GM23338 (cell line): ENCODE results near the gene TMEM212. TPM values are rescaled to one million over a fixed set of nuclear protein-coding genes. Genes with fewer than 3 reads are reported as not detected.
"Not testable (repeated sequence)": the region's sequence is repeated elsewhere in the genome, so short reads cannot be mapped to it uniquely, and the experiment has no call there.

Experiments used
- ATAC-seq: fragments of 200-7000 bp; cut with Tn5 transposase; 3 replicates; pipeline ENCODE4 v1.9.1; 2020
- DNase-seq: peaks from one replicate; pipeline ENCODE4 v3.0.0-alpha.2; 2015; ENCODE audit warnings: low spot score
- H2AFZ ChIP-seq: fragments of 200-600 bp; sonication (generic); 2 replicates; pipeline ENCODE4 v1.8.0; 2016; ENCODE audit warnings: antibody characterized with exemption, mild to moderate bottlenecking, moderate library complexity
- H3F3A ChIP-seq: fragments of 200-600 bp; sonication (generic); replicated peaks from 2 replicates; pipeline ENCODE4 v1.8.0; 2017; ENCODE audit warnings: antibody characterized with exemption, mixed run types, low read depth
- H3K27ac ChIP-seq: fragments of 200-600 bp; sonication (generic); 2 replicates; pipeline ENCODE4 v1.6.1; 2016; ENCODE audit warnings: low read depth
- H3K27me3 ChIP-seq: fragments of 200-600 bp; sonication (generic); 2 replicates; pipeline ENCODE4 v1.8.0; 2016; ENCODE audit warnings: mild to moderate bottlenecking, mixed run types, moderate library complexity; ENCODE audit not compliant: insufficient read depth
- H3K36me3 ChIP-seq: fragments of 200-600 bp; sonication (generic); 2 replicates; pipeline ENCODE4 v1.8.0; 2016; ENCODE audit warnings: mild to moderate bottlenecking; ENCODE audit not compliant: insufficient read depth
- H3K4me1 ChIP-seq: fragments of 200-600 bp; sonication (generic); 2 replicates; pipeline ENCODE4 v1.8.0; 2016; ENCODE audit warnings: mild to moderate bottlenecking, moderate library complexity; ENCODE audit not compliant: insufficient read depth
- H3K4me2 ChIP-seq: fragments of 200-600 bp; sonication (generic); 2 replicates; pipeline ENCODE4 v1.7.1; 2017; ENCODE audit warnings: mixed run types
- H3K4me3 ChIP-seq: fragments of 200-600 bp; sonication (generic); 2 replicates; pipeline ENCODE4 v1.6.1; 2016; ENCODE audit warnings: mixed run types
- H3K79me2 ChIP-seq: fragments of 200-600 bp; sonication (generic); replicated peaks from 2 replicates; pipeline ENCODE4 v1.8.0; 2017; ENCODE audit warnings: mild to moderate bottlenecking; ENCODE audit not compliant: insufficient read depth
- H3K9me2 ChIP-seq: fragments of 200-600 bp; sonication (generic); 2 replicates; pipeline ENCODE4 v1.8.0; 2017; ENCODE audit not compliant: insufficient read depth
- H4K20me1 ChIP-seq: fragments of 200-600 bp; sonication (generic); replicated peaks from 2 replicates; pipeline ENCODE4 v1.8.0; 2017; ENCODE audit warnings: mild to moderate bottlenecking; ENCODE audit not compliant: insufficient read depth
- H3K27ac Mint-ChIP-seq: 2 replicates; pipeline ENCODE4 v1.8.0; 2020; ENCODE audit warnings: inconsistent platforms, mild to moderate bottlenecking, moderate library complexity, mixed read lengths
- H3K27me3 Mint-ChIP-seq: 3 replicates; pipeline ENCODE4 v1.8.0; 2022; ENCODE audit warnings: low read depth, mild to moderate bottlenecking, moderate library complexity, mixed read lengths, inconsistent platforms; ENCODE audit not compliant: insufficient read depth, poor library complexity
- H3K36me3 Mint-ChIP-seq: 3 replicates; pipeline ENCODE4 v1.8.0; 2021; ENCODE audit warnings: low read depth, mild to moderate bottlenecking, inconsistent platforms, moderate library complexity, mixed read lengths
- H3K4me1 Mint-ChIP-seq: 3 replicates; pipeline ENCODE4 v1.8.0; 2020; ENCODE audit warnings: mild to moderate bottlenecking, inconsistent platforms, mixed read lengths
- H3K4me3 Mint-ChIP-seq: 3 replicates; pipeline ENCODE4 v1.8.0; 2021; ENCODE audit warnings: moderate library complexity, mild to moderate bottlenecking, inconsistent platforms, mixed read lengths
- H3K9me3 Mint-ChIP-seq: 3 replicates; pipeline ENCODE4 v1.8.0; 2020; ENCODE audit warnings: moderate library complexity, mild to moderate bottlenecking, inconsistent platforms, mixed read lengths
- CREB1 ChIP-seq: fragments of 250-450 bp; sonication (Bioruptor Pico); IDR thresholded peaks from 2 replicates; pipeline ENCODE4 v1.5.0; 2020; ENCODE audit warnings: low read depth, mild to moderate bottlenecking, moderate library complexity
- EZH2 ChIP-seq: fragments of 200-600 bp; sonication (generic); IDR thresholded peaks from one replicate; pipeline ENCODE4 v1.8.0; 2017; ENCODE audit warnings: antibody characterized with exemption, mild to moderate bottlenecking, low read depth; ENCODE audit not compliant: unreplicated experiment
- polyA plus RNA-seq: library from polyadenylated mRNA; unstranded; fragments of >200 nt; fragmentation: Nextera tagmentation; extraction: Ambion mirVana; gene quantifications from 2 replicates; pipeline ENCODE4 v1.2.1, GENCODE V29; 2016
- total RNA-seq: library from RNA; depleted of rRNA; stranded (reverse); fragments of >200 nt; shearing (Covaris generic); gene quantifications from 2 replicates; pipeline ENCODE4 v1.2.3, GENCODE V29; 2014
- TF ChIP-seq, protein P1 (sequence below): fragments of 250-450 bp; sonication (Bioruptor Pico); IDR thresholded peaks from 2 replicates; pipeline ENCODE4 v1.5.0; 2020; ENCODE audit warnings: mild to moderate bottlenecking, moderate library complexity
- TF ChIP-seq, protein P2 (sequence below): IDR thresholded peaks from one replicate; pipeline ENCODE4 v1.6.1; 2018; ENCODE audit warnings: antibody characterized with exemption; ENCODE audit not compliant: unreplicated experiment

Gene TMEM212
- total and polyA plus RNA-seq, 2 experiments from 2014 or later = not detected

DNA sequence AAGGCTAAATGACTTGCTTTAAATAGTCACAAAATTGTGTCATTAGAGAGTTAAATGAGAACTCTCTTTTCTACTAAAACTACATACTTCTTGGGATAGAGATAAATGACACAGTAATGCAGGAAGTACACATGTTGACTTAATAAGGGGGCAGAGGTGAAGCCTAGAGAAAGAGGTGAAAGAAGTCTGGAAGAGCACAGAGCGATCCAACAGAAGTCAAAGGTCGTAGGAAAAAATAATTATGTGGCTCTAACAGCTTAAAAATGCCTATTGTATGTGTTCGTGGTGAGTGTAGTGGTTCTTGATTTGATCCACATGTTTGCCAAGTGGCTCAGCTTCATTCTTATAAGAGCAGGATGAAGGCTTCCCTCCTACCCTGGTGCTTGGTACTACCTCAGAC, 61.7 kb downstream of the TMEM212 start:
- TF ChIP-seq, protein P1, sequence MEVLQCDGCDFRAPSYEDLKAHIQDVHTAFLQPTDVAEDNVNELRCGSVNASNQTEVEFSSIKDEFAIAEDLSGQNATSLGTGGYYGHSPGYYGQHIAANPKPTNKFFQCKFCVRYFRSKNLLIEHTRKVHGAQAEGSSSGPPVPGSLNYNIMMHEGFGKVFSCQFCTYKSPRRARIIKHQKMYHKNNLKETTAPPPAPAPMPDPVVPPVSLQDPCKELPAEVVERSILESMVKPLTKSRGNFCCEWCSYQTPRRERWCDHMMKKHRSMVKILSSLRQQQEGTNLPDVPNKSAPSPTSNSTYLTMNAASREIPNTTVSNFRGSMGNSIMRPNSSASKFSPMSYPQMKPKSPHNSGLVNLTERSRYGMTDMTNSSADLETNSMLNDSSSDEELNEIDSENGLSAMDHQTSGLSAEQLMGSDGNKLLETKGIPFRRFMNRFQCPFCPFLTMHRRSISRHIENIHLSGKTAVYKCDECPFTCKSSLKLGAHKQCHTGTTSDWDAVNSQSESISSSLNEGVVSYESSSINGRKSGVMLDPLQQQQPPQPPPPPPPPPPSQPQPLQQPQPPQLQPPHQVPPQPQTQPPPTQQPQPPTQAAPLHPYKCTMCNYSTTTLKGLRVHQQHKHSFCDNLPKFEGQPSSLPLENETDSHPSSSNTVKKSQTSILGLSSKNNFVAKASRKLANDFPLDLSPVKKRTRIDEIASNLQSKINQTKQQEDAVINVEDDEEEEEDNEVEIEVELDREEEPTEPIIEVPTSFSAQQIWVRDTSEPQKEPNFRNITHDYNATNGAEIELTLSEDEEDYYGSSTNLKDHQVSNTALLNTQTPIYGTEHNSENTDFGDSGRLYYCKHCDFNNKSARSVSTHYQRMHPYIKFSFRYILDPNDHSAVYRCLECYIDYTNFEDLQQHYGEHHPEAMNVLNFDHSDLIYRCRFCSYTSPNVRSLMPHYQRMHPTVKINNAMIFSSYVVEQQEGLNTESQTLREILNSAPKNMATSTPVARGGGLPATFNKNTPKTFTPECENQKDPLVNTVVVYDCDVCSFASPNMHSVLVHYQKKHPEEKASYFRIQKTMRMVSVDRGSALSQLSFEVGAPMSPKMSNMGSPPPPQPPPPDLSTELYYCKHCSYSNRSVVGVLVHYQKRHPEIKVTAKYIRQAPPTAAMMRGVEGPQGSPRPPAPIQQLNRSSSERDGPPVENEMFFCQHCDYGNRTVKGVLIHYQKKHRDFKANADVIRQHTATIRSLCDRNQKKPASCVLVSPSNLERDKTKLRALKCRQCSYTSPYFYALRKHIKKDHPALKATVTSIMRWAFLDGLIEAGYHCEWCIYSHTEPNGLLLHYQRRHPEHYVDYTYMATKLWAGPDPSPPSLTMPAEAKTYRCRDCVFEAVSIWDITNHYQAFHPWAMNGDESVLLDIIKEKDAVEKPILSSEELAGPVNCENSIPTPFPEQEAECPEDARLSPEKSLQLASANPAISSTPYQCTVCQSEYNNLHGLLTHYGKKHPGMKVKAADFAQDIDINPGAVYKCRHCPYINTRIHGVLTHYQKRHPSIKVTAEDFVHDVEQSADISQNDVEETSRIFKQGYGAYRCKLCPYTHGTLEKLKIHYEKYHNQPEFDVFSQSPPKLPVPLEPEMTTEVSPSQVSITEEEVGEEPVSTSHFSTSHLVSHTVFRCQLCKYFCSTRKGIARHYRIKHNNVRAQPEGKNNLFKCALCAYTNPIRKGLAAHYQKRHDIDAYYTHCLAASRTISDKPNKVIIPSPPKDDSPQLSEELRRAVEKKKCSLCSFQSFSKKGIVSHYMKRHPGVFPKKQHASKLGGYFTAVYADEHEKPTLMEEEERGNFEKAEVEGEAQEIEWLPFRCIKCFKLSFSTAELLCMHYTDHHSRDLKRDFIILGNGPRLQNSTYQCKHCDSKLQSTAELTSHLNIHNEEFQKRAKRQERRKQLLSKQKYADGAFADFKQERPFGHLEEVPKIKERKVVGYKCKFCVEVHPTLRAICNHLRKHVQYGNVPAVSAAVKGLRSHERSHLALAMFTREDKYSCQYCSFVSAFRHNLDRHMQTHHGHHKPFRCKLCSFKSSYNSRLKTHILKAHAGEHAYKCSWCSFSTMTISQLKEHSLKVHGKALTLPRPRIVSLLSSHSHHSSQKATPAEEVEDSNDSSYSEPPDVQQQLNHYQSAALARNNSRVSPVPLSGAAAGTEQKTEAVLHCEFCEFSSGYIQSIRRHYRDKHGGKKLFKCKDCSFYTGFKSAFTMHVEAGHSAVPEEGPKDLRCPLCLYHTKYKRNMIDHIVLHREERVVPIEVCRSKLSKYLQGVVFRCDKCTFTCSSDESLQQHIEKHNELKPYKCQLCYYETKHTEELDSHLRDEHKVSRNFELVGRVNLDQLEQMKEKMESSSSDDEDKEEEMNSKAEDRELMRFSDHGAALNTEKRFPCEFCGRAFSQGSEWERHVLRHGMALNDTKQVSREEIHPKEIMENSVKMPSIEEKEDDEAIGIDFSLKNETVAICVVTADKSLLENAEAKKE (CRISPR knock-in tag) = no peak
- TF ChIP-seq EZH2 (no peak), CREB1 (CRISPR knock-in tag) (no peak)
- TF ChIP-seq, protein P2, sequence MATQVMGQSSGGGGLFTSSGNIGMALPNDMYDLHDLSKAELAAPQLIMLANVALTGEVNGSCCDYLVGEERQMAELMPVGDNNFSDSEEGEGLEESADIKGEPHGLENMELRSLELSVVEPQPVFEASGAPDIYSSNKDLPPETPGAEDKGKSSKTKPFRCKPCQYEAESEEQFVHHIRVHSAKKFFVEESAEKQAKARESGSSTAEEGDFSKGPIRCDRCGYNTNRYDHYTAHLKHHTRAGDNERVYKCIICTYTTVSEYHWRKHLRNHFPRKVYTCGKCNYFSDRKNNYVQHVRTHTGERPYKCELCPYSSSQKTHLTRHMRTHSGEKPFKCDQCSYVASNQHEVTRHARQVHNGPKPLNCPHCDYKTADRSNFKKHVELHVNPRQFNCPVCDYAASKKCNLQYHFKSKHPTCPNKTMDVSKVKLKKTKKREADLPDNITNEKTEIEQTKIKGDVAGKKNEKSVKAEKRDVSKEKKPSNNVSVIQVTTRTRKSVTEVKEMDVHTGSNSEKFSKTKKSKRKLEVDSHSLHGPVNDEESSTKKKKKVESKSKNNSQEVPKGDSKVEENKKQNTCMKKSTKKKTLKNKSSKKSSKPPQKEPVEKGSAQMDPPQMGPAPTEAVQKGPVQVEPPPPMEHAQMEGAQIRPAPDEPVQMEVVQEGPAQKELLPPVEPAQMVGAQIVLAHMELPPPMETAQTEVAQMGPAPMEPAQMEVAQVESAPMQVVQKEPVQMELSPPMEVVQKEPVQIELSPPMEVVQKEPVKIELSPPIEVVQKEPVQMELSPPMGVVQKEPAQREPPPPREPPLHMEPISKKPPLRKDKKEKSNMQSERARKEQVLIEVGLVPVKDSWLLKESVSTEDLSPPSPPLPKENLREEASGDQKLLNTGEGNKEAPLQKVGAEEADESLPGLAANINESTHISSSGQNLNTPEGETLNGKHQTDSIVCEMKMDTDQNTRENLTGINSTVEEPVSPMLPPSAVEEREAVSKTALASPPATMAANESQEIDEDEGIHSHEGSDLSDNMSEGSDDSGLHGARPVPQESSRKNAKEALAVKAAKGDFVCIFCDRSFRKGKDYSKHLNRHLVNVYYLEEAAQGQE = no peak
- Histone ChIP-seq H3K79me2 (no peaks in the 10 kb centered on the region), H3K27ac (no peak overlapping the region), H3K27me3 (no peaks in the 10 kb centered on the region), H3K36me3 (0 out of 2 replicates have a peak, but pooled peaks cover 9% of the 10 kb centered on the region), H3F3A (no peaks in the 10 kb centered on the region), H3K4me3 (no peak overlapping the region), H4K20me1 (no peaks in the 10 kb centered on the region), H3K4me2 (no peak overlapping the region), H3K4me1 (no peaks in the 10 kb centered on the region), H3K9me2 (0 out of 2 replicates have a peak, but pooled peaks cover 2% of the 10 kb centered on the region), H2AFZ (no peak overlapping the region)
- no peak overlapping the region for H3K4me3 Mint-ChIP-seq
- H3K27ac Mint-ChIP-seq = no peak overlapping the region
- ATAC-seq (no peak), DNase-seq (no peak)
- peaks cover 27% of the 10 kb centered on the region for H3K9me3 Mint-ChIP-seq
- H3K27me3 Mint-ChIP-seq = no peaks in the 10 kb centered on the region
- no peaks in the 10 kb centered on the region; the same call in 2 of the 3 replicates for H3K4me1 Mint-ChIP-seq
- H3K36me3 Mint-ChIP-seq = peaks cover 17% of the 10 kb centered on the region

DNA sequence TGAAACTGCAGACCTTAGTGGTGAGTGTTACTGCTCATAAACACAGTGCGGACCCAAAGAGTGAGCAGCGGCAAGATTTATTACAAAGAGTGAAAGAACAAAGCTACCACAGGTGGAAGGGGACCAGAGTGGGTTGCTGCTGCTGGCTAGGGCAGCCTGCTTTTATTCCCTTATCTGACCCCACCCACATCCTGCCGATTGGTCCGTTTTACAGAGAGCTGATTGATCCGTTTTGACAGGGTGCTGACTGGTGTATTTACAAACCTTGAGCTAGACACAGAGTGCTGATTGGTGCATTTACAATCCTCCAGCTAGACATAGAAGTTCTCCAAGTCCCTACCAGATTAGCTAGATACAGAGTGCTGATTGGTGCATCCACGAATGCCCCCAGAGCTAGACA, 63.4 kb downstream of the TMEM212 start:
- DNase-seq, H3K9me2 ChIP-seq, H3K27ac Mint-ChIP-seq, H3K4me1 ChIP-seq, H3K27ac ChIP-seq, H3K27me3 ChIP-seq, H3K27me3 Mint-ChIP-seq, H3K4me2 ChIP-seq, H4K20me1 ChIP-seq, H3K4me3 Mint-ChIP-seq, H3K4me3 ChIP-seq, H3K79me2 ChIP-seq, H3F3A ChIP-seq, ATAC-seq, H2AFZ ChIP-seq, H3K4me1 Mint-ChIP-seq: not testable (repeated sequence)
- Mint-ChIP-seq H3K9me3 (peaks cover 37% of the 10 kb centered on the region), H3K36me3 (peaks cover 21% of the 10 kb centered on the region)
- 0 out of 2 replicates have a peak, but pooled peaks cover 12% of the 10 kb centered on the region for H3K36me3 ChIP-seq
